ENCODE data around the gene AFF3. TPM values are rescaled to one million over a fixed set of nuclear protein-coding genes. Genes with fewer than 3 reads are reported as not detected.

Gene AFF3
- total RNA-seq, 2 donors from 2014 or later: 9.9 to 20.1 TPM

DNA sequence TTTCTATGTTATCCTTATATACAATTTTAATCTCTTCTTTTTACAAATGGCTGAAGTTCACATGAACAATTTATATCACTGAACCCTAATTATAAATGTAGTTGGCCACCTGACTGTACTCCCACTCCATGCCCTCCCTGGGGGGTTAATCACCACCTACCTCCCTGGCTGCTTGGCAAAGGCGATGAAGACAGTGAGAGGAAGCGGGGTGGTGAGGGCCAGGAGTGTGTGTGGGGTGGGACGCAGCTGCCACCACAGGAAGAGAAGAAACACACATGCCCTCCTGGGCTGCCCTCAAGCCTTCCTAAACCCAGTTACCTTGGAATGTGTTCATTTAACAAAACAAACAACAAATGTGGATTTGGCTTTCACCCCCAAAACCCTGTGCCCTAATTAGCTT lies 565.6 kb downstream of the AFF3 start:
- H3K27ac ChIP-seq: no peak overlapping the region
- no peaks in the 10 kb centered on the region for H3K27me3 ChIP-seq (replicated peaks; ENCODE audit: insufficient read depth)
- TF ChIP-seq, protein P1, sequence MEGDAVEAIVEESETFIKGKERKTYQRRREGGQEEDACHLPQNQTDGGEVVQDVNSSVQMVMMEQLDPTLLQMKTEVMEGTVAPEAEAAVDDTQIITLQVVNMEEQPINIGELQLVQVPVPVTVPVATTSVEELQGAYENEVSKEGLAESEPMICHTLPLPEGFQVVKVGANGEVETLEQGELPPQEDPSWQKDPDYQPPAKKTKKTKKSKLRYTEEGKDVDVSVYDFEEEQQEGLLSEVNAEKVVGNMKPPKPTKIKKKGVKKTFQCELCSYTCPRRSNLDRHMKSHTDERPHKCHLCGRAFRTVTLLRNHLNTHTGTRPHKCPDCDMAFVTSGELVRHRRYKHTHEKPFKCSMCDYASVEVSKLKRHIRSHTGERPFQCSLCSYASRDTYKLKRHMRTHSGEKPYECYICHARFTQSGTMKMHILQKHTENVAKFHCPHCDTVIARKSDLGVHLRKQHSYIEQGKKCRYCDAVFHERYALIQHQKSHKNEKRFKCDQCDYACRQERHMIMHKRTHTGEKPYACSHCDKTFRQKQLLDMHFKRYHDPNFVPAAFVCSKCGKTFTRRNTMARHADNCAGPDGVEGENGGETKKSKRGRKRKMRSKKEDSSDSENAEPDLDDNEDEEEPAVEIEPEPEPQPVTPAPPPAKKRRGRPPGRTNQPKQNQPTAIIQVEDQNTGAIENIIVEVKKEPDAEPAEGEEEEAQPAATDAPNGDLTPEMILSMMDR (IDR thresholded peaks at IDR 0.05): no peak
- no peak for DNase-seq (ENCODE audit: low spot score)
- no peak for ATAC-seq (ENCODE audit: insufficient number of reproducible peaks, low FRiP score, low read depth)
- no peak overlapping the region for H3K4me3 ChIP-seq
- peaks cover 4 to 16% of the 10 kb centered on the region in 2 donors for H3K4me1 ChIP-seq (ENCODE audit: control insufficient read depth in 1 of 2, low read depth in 2 of 2)
- no peaks in the 10 kb centered on the region for H3K36me3 ChIP-seq
- no peaks in the 10 kb centered on the region for H3K9me3 ChIP-seq

- TF ChIP-seq, protein P1 (IDR thresholded peaks at IDR 0.05): no peak
- DNase-seq (ENCODE audit: low spot score) (no peak), ATAC-seq (ENCODE audit: insufficient number of reproducible peaks, low FRiP score, low read depth) (no peak)
- no peaks in the 10 kb centered on the region for H3K27me3 ChIP-seq (replicated peaks; ENCODE audit: insufficient read depth)
- H3K4me1 ChIP-seq (ENCODE audit: control insufficient read depth in 1 of 2, low read depth in 2 of 2): peaks cover 4 to 22% of the 10 kb centered on the region in 2 donors
- no peak overlapping the region for H3K27ac ChIP-seq
- H3K36me3 ChIP-seq: no peaks in the 10 kb centered on the region
- H3K9me3 ChIP-seq: no peaks in the 10 kb centered on the region
- H3K4me3 ChIP-seq: no peak overlapping the region
These were observed 568.6 kb downstream of the AFF3 start for GRCh38 chr2:99573634-99574251.

DNA sequence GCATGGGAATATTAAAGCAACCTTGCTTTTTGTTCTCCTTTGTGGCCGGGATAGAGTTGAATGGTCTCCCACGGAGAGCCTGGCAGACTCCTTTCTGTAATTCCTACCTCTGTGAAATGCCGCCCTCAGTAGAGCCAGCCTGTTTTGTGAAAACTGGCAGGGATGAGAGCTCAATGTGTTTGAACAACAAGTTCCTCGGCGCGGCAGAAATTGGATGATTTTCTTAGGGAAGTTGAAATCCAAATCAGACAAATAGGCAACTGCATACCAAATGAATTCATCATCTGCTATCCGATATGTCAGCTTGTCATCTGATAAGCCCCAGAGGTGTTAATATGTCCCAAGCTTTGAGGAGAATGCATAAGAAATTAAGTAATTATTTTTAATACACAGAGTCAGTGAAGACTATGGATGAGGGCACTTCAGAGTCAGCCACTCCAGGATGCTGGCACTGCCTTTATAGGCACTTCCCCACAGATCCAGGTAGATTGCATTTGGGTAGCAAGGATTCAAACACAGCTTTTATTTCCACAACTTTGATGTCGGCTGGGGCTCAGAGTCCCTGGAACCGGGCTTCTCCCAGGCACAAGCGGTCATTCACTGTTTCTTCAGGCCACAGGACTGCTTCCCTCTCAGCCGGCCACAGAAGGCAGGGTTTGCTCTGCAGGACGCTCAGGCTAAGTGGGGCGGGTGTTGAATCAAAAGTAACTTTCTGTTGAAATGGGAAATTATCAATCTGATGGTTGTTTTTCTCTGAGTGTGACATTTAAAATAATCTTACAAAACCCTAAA lies 569.8 kb downstream of the AFF3 start:
- TF ChIP-seq, protein P1 (IDR thresholded peaks at IDR 0.05): no peak
- Histone ChIP-seq H3K4me1 (ENCODE audit: control insufficient read depth in 1 of 2, low read depth in 2 of 2) (peaks cover 4 to 22% of the 10 kb centered on the region in 2 donors), H3K4me3 (peak overlapping the region; percentile 41), H3K36me3 (no peaks in the 10 kb centered on the region), H3K27me3 (replicated peaks; ENCODE audit: insufficient read depth) (no peaks in the 10 kb centered on the region), H3K27ac (peak overlapping the region in 1 of 2 donors; percentile 30), H3K9me3 (no peaks in the 10 kb centered on the region)
- ATAC-seq (ENCODE audit: insufficient number of reproducible peaks, low FRiP score, low read depth) (no peak), DNase-seq (ENCODE audit: low spot score) (no peak)

- Histone ChIP-seq H3K36me3 (no peaks in the 10 kb centered on the region), H3K27ac (no peak overlapping the region), H3K4me3 (no peak overlapping the region), H3K9me3 (no peaks in the 10 kb centered on the region), H3K27me3 (replicated peaks; ENCODE audit: insufficient read depth) (no peaks in the 10 kb centered on the region), H3K4me1 (ENCODE audit: control insufficient read depth in 1 of 2, low read depth in 2 of 2) (peaks cover 4 to 22% of the 10 kb centered on the region in 2 donors)
- no peak for DNase-seq (ENCODE audit: low spot score)
- ATAC-seq (ENCODE audit: insufficient number of reproducible peaks, low FRiP score, low read depth): no peak
- TF ChIP-seq, protein P1 (IDR thresholded peaks at IDR 0.05): no peak
These were observed 570.4 kb downstream of the AFF3 start for GRCh38 chr2:99571954-99572353.

GRCh38 chr2:99571533-99571932 lies 570.9 kb downstream of the AFF3 start:
- Histone ChIP-seq H3K4me3 (no peak overlapping the region), H3K27ac (no peak overlapping the region), H3K4me1 (ENCODE audit: control insufficient read depth in 1 of 2, low read depth in 2 of 2) (peaks cover 4 to 22% of the 10 kb centered on the region in 2 donors), H3K36me3 (no peaks in the 10 kb centered on the region), H3K27me3 (replicated peaks; ENCODE audit: insufficient read depth) (no peaks in the 10 kb centered on the region), H3K9me3 (no peaks in the 10 kb centered on the region)
- ATAC-seq (ENCODE audit: insufficient number of reproducible peaks, low FRiP score, low read depth) (no peak), DNase-seq (ENCODE audit: low spot score) (no peak)
- TF ChIP-seq, protein P1 (IDR thresholded peaks at IDR 0.05): no peak
